Measurements from ENCODE around the gene MYOZ1.
A peak's percentile ranks its signal among the peaks of the same experiment; 100 is the strongest.
"Not testable (repeated sequence)": the region's sequence is repeated elsewhere in the genome, so short reads cannot be mapped to it uniquely, and the experiment has no call there.

Gene MYOZ1

DNA sequence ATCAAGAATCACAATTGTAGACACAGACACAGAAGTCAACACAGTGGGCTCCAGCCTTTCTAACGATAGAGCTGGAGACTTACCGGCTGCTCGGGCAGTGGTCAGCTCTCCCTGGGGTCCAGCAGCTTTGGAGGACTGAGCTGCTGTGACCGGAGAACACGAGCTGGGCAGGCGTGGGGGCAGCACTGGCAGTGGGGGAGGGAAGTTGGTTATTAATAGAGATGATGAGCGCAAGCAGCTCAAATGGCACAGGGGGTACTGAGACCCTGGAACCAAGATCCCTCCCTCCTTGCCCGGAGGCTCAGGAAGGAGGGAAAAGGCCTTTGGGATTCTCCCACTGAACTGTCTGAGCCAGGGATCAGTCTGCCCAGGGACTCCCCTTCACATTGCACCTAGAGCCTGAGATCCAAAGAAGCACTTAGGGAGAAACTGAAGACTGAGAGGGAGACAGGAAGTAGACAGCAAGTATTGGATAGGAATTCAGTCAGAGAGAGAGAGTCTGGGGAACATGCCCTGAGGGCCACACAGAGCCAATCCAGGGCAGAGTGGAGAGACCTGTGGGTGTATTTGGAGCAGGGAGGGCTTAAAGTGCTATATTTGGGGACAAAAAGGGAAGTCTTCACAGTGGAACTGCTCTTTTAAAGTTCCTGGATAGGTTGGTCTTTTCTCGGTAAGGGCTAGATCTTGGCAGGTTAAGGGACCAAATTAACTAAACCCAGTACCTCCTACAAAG, at the start of gene MYOZ1:
MYOZ1 (minus strand) TSS at position 147 of the 733 bp plus-strand sequence. CDS start 1,457 bp downstream, outside the sequence.
- no peaks in the 10 kb centered on the region for H3K36me3 ChIP-seq (ENCODE audit: insufficient read depth, low read length)
- no peaks in the 10 kb centered on the region for H3K9me3 ChIP-seq (ENCODE audit: low read depth, low read length)
- H3K4me3 ChIP-seq: 0 out of 2 replicates have a peak within 1 kb of the TSS, but pooled peaks have one; percentile 22
- DNase-seq (ENCODE audit: low read depth, low spot score): no peak
- no peak for TF ChIP-seq POLR2AphosphoS5 (IDR thresholded peaks at IDR 0.05; ENCODE audit: borderline replicate concordance, low read depth, low read length)
- no peak for TF ChIP-seq FOXP2 (optimal IDR thresholded peaks at IDR 0.05; ENCODE audit: control extremely low read depth, extremely low read length, insufficient read depth)
- TF ChIP-seq EZH2 (IDR thresholded peaks at IDR 0.05): no peak
- no peak within 1 kb of the TSS for H3K9ac ChIP-seq (ENCODE audit: insufficient read length)
- H3K27ac ChIP-seq: peak within 1 kb of the TSS; percentile 36; the same call in 1 of the 2 replicates

GRCh38 chr10:73690755-73691154, 49.5 kb upstream of the MYOZ1 start:
- H3K4me3 ChIP-seq; H3K27ac ChIP-seq; H3K9me3 ChIP-seq (ENCODE audit: low read depth, low read length); H3K9ac ChIP-seq (ENCODE audit: insufficient read length); DNase-seq (ENCODE audit: low read depth, low spot score); H3K36me3 ChIP-seq (ENCODE audit: insufficient read depth, low read length): not testable (repeated sequence)

DNA sequence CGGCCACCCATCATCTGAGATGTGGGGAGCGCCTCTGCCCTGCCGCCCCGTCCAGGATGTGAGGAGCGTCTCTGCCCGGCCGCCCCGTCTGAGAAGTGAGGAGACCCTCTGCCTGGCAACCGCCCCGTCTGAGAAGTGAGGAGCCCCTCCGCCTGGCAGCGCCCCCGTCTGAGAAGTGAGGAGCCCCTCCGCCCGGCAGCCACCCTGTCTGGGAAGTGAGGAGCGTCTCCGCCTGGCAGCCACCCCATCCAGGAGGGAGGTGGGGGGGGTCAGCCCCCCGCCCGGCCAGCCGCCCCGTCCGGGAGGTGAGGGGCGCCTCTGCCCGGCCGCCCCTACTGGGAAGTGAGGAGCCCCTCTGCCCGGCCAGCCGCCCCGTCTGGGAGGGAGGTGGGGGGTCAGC, 48.3 kb upstream of the MYOZ1 start:
- H3K36me3 ChIP-seq (ENCODE audit: insufficient read depth, low read length); H3K9me3 ChIP-seq (ENCODE audit: low read depth, low read length); H3K4me3 ChIP-seq; H3K9ac ChIP-seq (ENCODE audit: insufficient read length); H3K27ac ChIP-seq; DNase-seq (ENCODE audit: low read depth, low spot score): not testable (repeated sequence)

DNA sequence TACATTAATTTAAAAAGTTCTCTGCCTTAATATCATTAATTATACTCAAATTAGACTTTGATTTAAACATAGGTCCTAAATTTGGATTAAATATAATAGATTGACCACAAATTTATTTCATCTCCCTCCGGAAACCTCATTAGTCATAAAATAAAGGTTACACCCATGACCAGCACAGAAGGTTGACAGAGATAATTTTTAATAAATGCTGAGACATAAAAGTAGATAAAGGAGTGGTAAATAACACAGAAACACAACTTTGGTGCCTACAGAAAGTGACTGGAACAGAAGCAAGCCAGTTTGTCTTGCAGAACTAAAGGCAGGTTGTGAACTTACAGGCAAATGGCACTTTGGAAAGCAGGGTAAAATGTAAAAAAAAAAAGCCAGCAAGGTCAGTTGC, 46.4 kb upstream of the MYOZ1 start:
- not testable (repeated sequence) for H3K4me3 ChIP-seq; H3K9ac ChIP-seq (ENCODE audit: insufficient read length); H3K36me3 ChIP-seq (ENCODE audit: insufficient read depth, low read length); H3K9me3 ChIP-seq (ENCODE audit: low read depth, low read length); DNase-seq (ENCODE audit: low read depth, low spot score); H3K27ac ChIP-seq

DNA sequence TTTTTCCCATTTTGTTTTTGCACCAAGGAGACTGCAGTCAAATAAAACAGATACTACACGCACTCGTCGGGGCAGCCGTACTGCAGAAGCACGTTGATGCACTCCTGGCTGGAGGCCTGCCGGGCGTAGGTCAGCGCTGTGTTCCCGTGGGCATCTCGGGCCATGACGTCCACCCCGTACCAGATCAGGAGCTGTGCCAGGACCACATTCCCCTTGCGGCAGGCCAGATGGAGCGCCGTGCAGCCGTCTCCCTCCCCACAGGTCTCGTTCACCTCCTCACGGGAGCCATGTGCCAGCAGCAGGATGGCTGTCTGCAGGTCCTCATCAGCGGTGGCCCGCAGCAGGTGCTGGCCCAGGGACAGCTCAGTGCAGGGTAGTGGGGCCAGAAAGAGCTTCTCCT, 33.3 kb upstream of the MYOZ1 start:
- not testable (repeated sequence) for H3K36me3 ChIP-seq (ENCODE audit: insufficient read depth, low read length); DNase-seq (ENCODE audit: low read depth, low spot score); H3K9me3 ChIP-seq (ENCODE audit: low read depth, low read length); H3K9ac ChIP-seq (ENCODE audit: insufficient read length); H3K4me3 ChIP-seq; H3K27ac ChIP-seq

DNA sequence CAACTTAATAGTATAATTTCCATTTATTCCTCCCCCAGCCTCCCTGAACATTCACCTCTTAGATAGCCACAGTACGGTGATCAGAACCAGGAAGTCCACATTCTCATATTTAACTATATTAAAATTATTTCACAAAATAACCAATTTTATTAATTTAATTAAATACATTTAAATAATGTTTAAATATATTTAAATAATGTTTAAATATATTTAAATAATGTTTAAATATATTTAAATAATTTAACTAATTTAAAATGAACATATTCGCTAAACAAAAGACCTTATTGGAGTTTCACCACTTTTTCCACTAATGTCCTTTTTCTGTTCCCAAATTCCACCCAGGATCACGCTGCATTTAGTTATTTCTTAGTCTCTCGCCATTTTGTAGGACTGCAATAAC, 27.1 kb upstream of the MYOZ1 start:
- not testable (repeated sequence) for H3K27ac ChIP-seq; H3K9me3 ChIP-seq (ENCODE audit: low read depth, low read length); H3K9ac ChIP-seq (ENCODE audit: insufficient read length); H3K4me3 ChIP-seq; H3K36me3 ChIP-seq (ENCODE audit: insufficient read depth, low read length); DNase-seq (ENCODE audit: low read depth, low spot score)

GRCh38 chr10:73666153-73666809, 25.0 kb upstream of the MYOZ1 start:
- not testable (repeated sequence) for H3K9ac ChIP-seq (ENCODE audit: insufficient read length); H3K27ac ChIP-seq; H3K4me3 ChIP-seq; H3K36me3 ChIP-seq (ENCODE audit: insufficient read depth, low read length); H3K9me3 ChIP-seq (ENCODE audit: low read depth, low read length); DNase-seq (ENCODE audit: low read depth, low spot score)

GRCh38 chr10:73665581-73665980, 24.3 kb upstream of the MYOZ1 start:
- DNase-seq (ENCODE audit: low read depth, low spot score); H3K27ac ChIP-seq; H3K36me3 ChIP-seq (ENCODE audit: insufficient read depth, low read length); H3K9me3 ChIP-seq (ENCODE audit: low read depth, low read length); H3K4me3 ChIP-seq; H3K9ac ChIP-seq (ENCODE audit: insufficient read length): not testable (repeated sequence)

GRCh38 chr10:73664156-73665040, 23.1 kb upstream of the MYOZ1 start:
- not testable (repeated sequence) for H3K4me3 ChIP-seq; H3K9me3 ChIP-seq (ENCODE audit: low read depth, low read length); H3K9ac ChIP-seq (ENCODE audit: insufficient read length); H3K36me3 ChIP-seq (ENCODE audit: insufficient read depth, low read length); H3K27ac ChIP-seq; DNase-seq (ENCODE audit: low read depth, low spot score)

DNA sequence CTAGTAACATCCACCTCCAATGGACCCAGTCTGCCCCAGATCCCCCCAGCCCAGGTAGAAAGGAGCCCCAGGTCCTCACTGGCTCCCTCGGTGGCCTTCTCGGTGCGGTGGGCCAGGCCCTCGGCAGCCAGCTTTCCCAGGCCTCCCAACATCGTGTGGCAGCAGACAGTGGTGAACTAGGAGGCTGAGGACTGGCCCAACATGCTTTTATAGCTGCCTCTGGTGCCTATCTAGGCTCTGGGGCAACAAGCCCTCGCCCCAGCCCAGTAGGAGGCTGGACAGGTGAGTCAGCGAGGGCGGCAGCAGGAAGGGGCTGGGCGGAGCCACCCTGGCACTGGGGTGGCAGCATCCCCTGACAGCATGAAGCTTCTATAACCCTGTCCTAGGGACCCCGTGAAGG, 22.3 kb upstream of the MYOZ1 start:
- DNase-seq (ENCODE audit: low read depth, low spot score); H3K27ac ChIP-seq: not testable (repeated sequence)

DNA sequence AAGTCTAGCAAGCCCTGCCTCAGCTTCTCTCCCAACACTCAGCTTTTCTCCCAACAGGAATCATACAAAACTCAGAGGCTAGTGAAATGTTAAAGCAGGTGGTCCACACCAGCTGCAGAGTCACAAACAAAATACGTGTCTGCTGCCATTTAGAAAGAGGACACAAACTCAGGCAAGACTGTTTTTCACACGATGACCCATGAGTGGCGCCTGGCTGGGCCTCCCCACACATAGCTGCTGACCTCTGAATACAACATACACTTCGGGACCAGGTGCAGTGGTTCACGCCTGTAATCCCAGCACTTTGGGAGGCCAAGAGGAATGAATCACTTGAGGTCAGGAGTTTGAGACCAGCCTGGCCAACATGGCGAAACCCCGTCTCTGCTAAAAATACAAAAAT, 21.4 kb upstream of the MYOZ1 start:
- not testable (repeated sequence) for H3K9me3 ChIP-seq (ENCODE audit: low read depth, low read length); H3K9ac ChIP-seq (ENCODE audit: insufficient read length); H3K4me3 ChIP-seq; H3K36me3 ChIP-seq (ENCODE audit: insufficient read depth, low read length); DNase-seq (ENCODE audit: low read depth, low spot score); H3K27ac ChIP-seq

More for the DNA sequence above, 22.3 kb upstream of the MYOZ1 start:
- not testable (repeated sequence) for H3K36me3 ChIP-seq (ENCODE audit: insufficient read depth, low read length); H3K9ac ChIP-seq (ENCODE audit: insufficient read length); H3K9me3 ChIP-seq (ENCODE audit: low read depth, low read length); H3K4me3 ChIP-seq

Measured in SK-N-MC (cell line).